GM23248 (cell line): Measurements from ENCODE around the gene IL21R. TPM values are rescaled to one million over a fixed set of nuclear protein-coding genes. Genes with fewer than 3 reads are reported as not detected.
A peak's percentile ranks its signal among the peaks of the same experiment; 100 is the strongest.
"Not testable (repeated sequence)": the region's sequence is repeated elsewhere in the genome, so short reads cannot be mapped to it uniquely, and the experiment has no call there.

Experiments used
- DNase-seq: peaks from one replicate; pipeline ENCODE4 v3.0.0-alpha.2; 2015
- H2AFZ ChIP-seq: fragments of 200-600 bp; sonication (generic); 2 replicates; pipeline ENCODE4 v1.6.1; 2016; ENCODE audit warnings: antibody characterized with exemption
- H3F3A ChIP-seq: fragments of 200-600 bp; sonication (generic); 2 replicates; pipeline ENCODE4 v1.6.1; 2016; ENCODE audit warnings: mild to moderate bottlenecking, antibody characterized with exemption, mixed run types; ENCODE audit not compliant: insufficient read depth
- H3K27ac ChIP-seq: fragments of 200-600 bp; sonication (generic); 2 replicates; pipeline ENCODE4 v1.5.1; 2016; ENCODE audit warnings: mild to moderate bottlenecking
- H3K27me3 ChIP-seq: fragments of 200-600 bp; sonication (generic); replicated peaks from 2 replicates; pipeline ENCODE4 v1.6.1; 2016; ENCODE audit warnings: mild to moderate bottlenecking; ENCODE audit not compliant: insufficient read depth
- H3K36me3 ChIP-seq: fragments of 200-600 bp; sonication (generic); 2 replicates; pipeline ENCODE4 v1.6.1; 2016; ENCODE audit warnings: low read depth, mild to moderate bottlenecking
- H3K4me1 ChIP-seq: fragments of 200-600 bp; sonication (generic); 2 replicates; pipeline ENCODE4 v1.6.1; 2016; ENCODE audit warnings: mild to moderate bottlenecking; ENCODE audit not compliant: insufficient read depth
- H3K4me2 ChIP-seq: fragments of 200-600 bp; sonication (generic); one replicate; pipeline ENCODE4 v1.6.1; 2016; ENCODE audit warnings: mild to moderate bottlenecking; ENCODE audit not compliant: unreplicated experiment
- H3K4me3 ChIP-seq: fragments of 200-600 bp; sonication (generic); 2 replicates; pipeline ENCODE4 v1.5.1; 2016; ENCODE audit warnings: mild to moderate bottlenecking
- H3K79me2 ChIP-seq: fragments of 200-600 bp; sonication (generic); 2 replicates; pipeline ENCODE4 v1.6.1; 2016; ENCODE audit warnings: mild to moderate bottlenecking; ENCODE audit not compliant: insufficient read depth
- H3K9ac ChIP-seq: fragments of 200-600 bp; sonication (generic); 2 replicates; pipeline ENCODE4 v1.6.1; 2016; ENCODE audit warnings: mild to moderate bottlenecking
- H3K9me2 ChIP-seq: fragments of 200-600 bp; sonication (generic); 2 replicates; pipeline ENCODE4 v1.6.1; 2016; ENCODE audit warnings: mixed run types, mild to moderate bottlenecking, moderate library complexity; ENCODE audit not compliant: insufficient read depth
- H3K9me3 ChIP-seq: fragments of 200-600 bp; sonication (generic); one replicate; pipeline ENCODE4 v1.6.1; 2017; ENCODE audit warnings: low read depth
- H4K20me1 ChIP-seq: fragments of 200-600 bp; sonication (generic); 2 replicates; pipeline ENCODE4 v1.6.0; 2016; ENCODE audit not compliant: insufficient read depth
- EZH2 ChIP-seq: fragments of 200-600 bp; sonication (generic); IDR thresholded peaks from 2 replicates; pipeline ENCODE4 v1.6.1; 2018; ENCODE audit warnings: antibody characterized with exemption, mild to moderate bottlenecking; ENCODE audit not compliant: insufficient read depth, poor library complexity, severe bottlenecking
- EZH2phosphoT487 ChIP-seq: fragments of 200-600 bp; sonication (generic); IDR thresholded peaks from 2 replicates; pipeline ENCODE4 v1.6.1; 2018; ENCODE audit warnings: antibody characterized with exemption, moderate library complexity, mild to moderate bottlenecking, low read depth; ENCODE audit not compliant: insufficient read depth
- WGBS, 2 experiments: methylation state at CpG; one replicate each; pipeline ENCODE4 v1.1.6; 2015 to 2017; ENCODE audit warnings: low lambda C conversion rate in 2 of 2, low coverage in 1 of 2; ENCODE audit errors: missing lambda C conversion rate in 2 of 2; 5-methylcytosine and 5-hydroxymethylcytosine counted together
- in situ Hi-C: fragments of 300-500 bp; cut with MboI; formaldehyde crosslinking; loops from 2 replicates; pipeline ENCODE4 v1.15.0; 2020
- polyA plus RNA-seq: library from polyadenylated mRNA; unstranded; fragments of >200 nt; fragmentation: Nextera tagmentation; extraction: Ambion mirVana; gene quantifications from 2 replicates; pipeline ENCODE4 v1.2.1, GENCODE V29; 2016
- total RNA-seq: library from RNA; depleted of rRNA; stranded (reverse); fragments of >200 nt; shearing (Covaris generic); gene quantifications from 2 replicates; pipeline ENCODE4 v1.2.3, GENCODE V29; 2014

IL21R gene
- total and polyA plus RNA-seq, 2 experiments from 2014 or later: 1.2 to 1.5 TPM

GRCh38 chr16:27408012-27408601 is 6.1 kb downstream of the IL21R start:
- in situ Hi-C loops: no loop called here
- WGBS, 2 experiments: 70% methylated on average over 3 of the region's 3 CpGs

GRCh38 chr16:27408602-27409031 is 6.6 kb downstream of the IL21R start:
- H3K27ac ChIP-seq: peak overlapping the region; percentile 78
- peak overlapping the region; percentile 8 for H3K4me2 ChIP-seq
- no peaks in the 10 kb centered on the region for H3K36me3 ChIP-seq
- no peak overlapping the region for H3K4me3 ChIP-seq
- H3K9me3 ChIP-seq: no peaks in the 10 kb centered on the region
- no peaks in the 10 kb centered on the region for H4K20me1 ChIP-seq
- TF ChIP-seq EZH2phosphoT487 (no peak), EZH2 (no peak)
- peaks cover 13% of the 10 kb centered on the region; the same call in 1 of the 2 replicates for H3F3A ChIP-seq
- peaks cover 14% of the 10 kb centered on the region for H3K4me1 ChIP-seq
- WGBS, 2 experiments: 64 to 67% methylated on average over 6 of the region's 6 CpGs
- in situ Hi-C loops: no loop called here
- H3K9me2 ChIP-seq: no peaks in the 10 kb centered on the region
- H3K9ac ChIP-seq: 0 out of 2 replicates have a peak overlapping the region, but pooled peaks have one; percentile 12
- peak overlapping the region; percentile 47 for H2AFZ ChIP-seq
- no peaks in the 10 kb centered on the region for H3K27me3 ChIP-seq
- H3K79me2 ChIP-seq: no peaks in the 10 kb centered on the region
- no peak for DNase-seq

More at GRCh38 chr16:27408012-27408601, 6.1 kb downstream of the IL21R start:
- Histone ChIP-seq H3F3A (peaks cover 13% of the 10 kb centered on the region; the same call in 1 of the 2 replicates), H3K9ac (peak overlapping the region; percentile 12; the same call in 1 of the 2 replicates), H3K79me2 (no peaks in the 10 kb centered on the region), H3K9me3 (no peaks in the 10 kb centered on the region), H4K20me1 (no peaks in the 10 kb centered on the region), H3K4me3 (no peak overlapping the region), H3K27ac (peak overlapping the region; percentile 78), H3K36me3 (no peaks in the 10 kb centered on the region), H3K9me2 (no peaks in the 10 kb centered on the region), H3K4me2 (peak overlapping the region; percentile 8), H3K4me1 (peaks cover 14% of the 10 kb centered on the region), H3K27me3 (no peaks in the 10 kb centered on the region), H2AFZ (peak overlapping the region; percentile 47)
- DNase-seq: peak; percentile 82
- TF ChIP-seq EZH2phosphoT487 (no peak), EZH2 (no peak)

- H2AFZ ChIP-seq, H3K4me3 ChIP-seq, H3K27me3 ChIP-seq, DNase-seq, H3K9me3 ChIP-seq, H3K79me2 ChIP-seq, H3K4me2 ChIP-seq, H3K27ac ChIP-seq, in situ Hi-C loops, H4K20me1 ChIP-seq, H3K36me3 ChIP-seq, H3K9me2 ChIP-seq, H3K9ac ChIP-seq: not testable (repeated sequence)
- Histone ChIP-seq H3K4me1 (peaks cover 14% of the 10 kb centered on the region), H3F3A (peaks cover 13% of the 10 kb centered on the region; the same call in 1 of the 2 replicates)
- 79 to 86% methylated on average over 2 of the region's 2 CpGs for WGBS, 2 experiments
Measured at GRCh38 chr16:27409958-27410357, 8.0 kb downstream of the IL21R start.

GRCh38 chr16:27410761-27411160 is 8.8 kb downstream of the IL21R start:
- DNase-seq: no peak
- 77 to 84% methylated on average over 1 of the region's 1 CpG for WGBS, 2 experiments
- Histone ChIP-seq H3K36me3 (no peaks in the 10 kb centered on the region), H3K79me2 (no peaks in the 10 kb centered on the region), H3K9ac (no peak overlapping the region), H3K27me3 (no peaks in the 10 kb centered on the region), H3K4me1 (peaks cover 14% of the 10 kb centered on the region), H3K9me2 (no peaks in the 10 kb centered on the region), H3F3A (peaks cover 13% of the 10 kb centered on the region; the same call in 1 of the 2 replicates), H3K4me3 (no peak overlapping the region), H3K9me3 (no peaks in the 10 kb centered on the region), H3K4me2 (no peak overlapping the region), H3K27ac (no peak overlapping the region), H4K20me1 (no peaks in the 10 kb centered on the region), H2AFZ (no peak overlapping the region)
- in situ Hi-C loops: no loop called here
- no peak for TF ChIP-seq EZH2
- TF ChIP-seq EZH2phosphoT487: no peak
